ENCODE results near the gene METTL14. TPM values are rescaled to one million over a fixed set of nuclear protein-coding genes. Genes with fewer than 3 reads are reported as not detected.
A peak's percentile ranks its signal among the peaks of the same experiment; 100 is the strongest.
"Not testable (repeated sequence)": the region's sequence is repeated elsewhere in the genome, so short reads cannot be mapped to it uniquely, and the experiment has no call there.

METTL14 gene
- total RNA-seq, 1 experiment from 2014 or later: 51.1 TPM

- ATAC-seq: not testable (repeated sequence)
- peak; percentile 87 for DNase-seq (ENCODE audit: low spot score)
- TF ChIP-seq, protein P1, sequence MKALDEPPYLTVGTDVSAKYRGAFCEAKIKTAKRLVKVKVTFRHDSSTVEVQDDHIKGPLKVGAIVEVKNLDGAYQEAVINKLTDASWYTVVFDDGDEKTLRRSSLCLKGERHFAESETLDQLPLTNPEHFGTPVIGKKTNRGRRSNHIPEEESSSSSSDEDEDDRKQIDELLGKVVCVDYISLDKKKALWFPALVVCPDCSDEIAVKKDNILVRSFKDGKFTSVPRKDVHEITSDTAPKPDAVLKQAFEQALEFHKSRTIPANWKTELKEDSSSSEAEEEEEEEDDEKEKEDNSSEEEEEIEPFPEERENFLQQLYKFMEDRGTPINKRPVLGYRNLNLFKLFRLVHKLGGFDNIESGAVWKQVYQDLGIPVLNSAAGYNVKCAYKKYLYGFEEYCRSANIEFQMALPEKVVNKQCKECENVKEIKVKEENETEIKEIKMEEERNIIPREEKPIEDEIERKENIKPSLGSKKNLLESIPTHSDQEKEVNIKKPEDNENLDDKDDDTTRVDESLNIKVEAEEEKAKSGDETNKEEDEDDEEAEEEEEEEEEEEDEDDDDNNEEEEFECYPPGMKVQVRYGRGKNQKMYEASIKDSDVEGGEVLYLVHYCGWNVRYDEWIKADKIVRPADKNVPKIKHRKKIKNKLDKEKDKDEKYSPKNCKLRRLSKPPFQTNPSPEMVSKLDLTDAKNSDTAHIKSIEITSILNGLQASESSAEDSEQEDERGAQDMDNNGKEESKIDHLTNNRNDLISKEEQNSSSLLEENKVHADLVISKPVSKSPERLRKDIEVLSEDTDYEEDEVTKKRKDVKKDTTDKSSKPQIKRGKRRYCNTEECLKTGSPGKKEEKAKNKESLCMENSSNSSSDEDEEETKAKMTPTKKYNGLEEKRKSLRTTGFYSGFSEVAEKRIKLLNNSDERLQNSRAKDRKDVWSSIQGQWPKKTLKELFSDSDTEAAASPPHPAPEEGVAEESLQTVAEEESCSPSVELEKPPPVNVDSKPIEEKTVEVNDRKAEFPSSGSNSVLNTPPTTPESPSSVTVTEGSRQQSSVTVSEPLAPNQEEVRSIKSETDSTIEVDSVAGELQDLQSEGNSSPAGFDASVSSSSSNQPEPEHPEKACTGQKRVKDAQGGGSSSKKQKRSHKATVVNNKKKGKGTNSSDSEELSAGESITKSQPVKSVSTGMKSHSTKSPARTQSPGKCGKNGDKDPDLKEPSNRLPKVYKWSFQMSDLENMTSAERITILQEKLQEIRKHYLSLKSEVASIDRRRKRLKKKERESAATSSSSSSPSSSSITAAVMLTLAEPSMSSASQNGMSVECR (CRISPR knock-in tag; IDR thresholded peaks at IDR 0.05; ENCODE audit: borderline replicate concordance): peak; percentile 78
- TF ChIP-seq TEAD4 (CRISPR knock-in tag; IDR thresholded peaks at IDR 0.05) (peak; percentile 81), NFYB (CRISPR knock-in tag; conservative IDR thresholded peaks at IDR 0.05; ENCODE audit: low read depth) (0 out of 2 replicates have a peak, but pooled peaks have one; percentile 17), ZNF219 (CRISPR knock-in tag; IDR thresholded peaks at IDR 0.05; ENCODE audit: borderline replicate concordance) (peak; percentile 84; the same call in 1 of the 2 replicates), SMAD3 (CRISPR knock-in tag; IDR thresholded peaks at IDR 0.05; ENCODE audit: borderline replicate concordance) (peak; percentile 89), ZNF423 (CRISPR knock-in tag; IDR thresholded peaks at IDR 0.05) (0 out of 2 replicates have a peak, but pooled peaks have one; percentile 51), MYBL2 (CRISPR knock-in tag; IDR thresholded peaks at IDR 0.05) (0 out of 2 replicates have a peak, but pooled peaks have one; percentile 52), USF2 (CRISPR knock-in tag; IDR thresholded peaks at IDR 0.05) (peak; percentile 19; the same call in 1 of the 2 replicates), ETV6 (CRISPR knock-in tag; IDR thresholded peaks at IDR 0.05) (peak; percentile 86), ZNF232 (CRISPR knock-in tag; IDR thresholded peaks at IDR 0.05) (peak; percentile 93), SMAD4 (CRISPR knock-in tag; IDR thresholded peaks at IDR 0.05) (peak; percentile 75; the same call in 1 of the 2 replicates), ZBTB21 (CRISPR knock-in tag; IDR thresholded peaks at IDR 0.05; ENCODE audit: borderline replicate concordance) (peak; percentile 65; the same call in 1 of the 2 replicates), TP53 (CRISPR knock-in tag; IDR thresholded peaks at IDR 0.05) (peak; percentile 64; the same call in 1 of the 2 replicates), TCF7 (CRISPR knock-in tag; IDR thresholded peaks at IDR 0.05; ENCODE audit: low read depth) (0 out of 2 replicates have a peak, but pooled peaks have one; percentile 40), JUN (CRISPR knock-in tag; IDR thresholded peaks at IDR 0.05) (peak; percentile 52; the same call in 1 of the 2 replicates), SP1 (CRISPR knock-in tag; conservative IDR thresholded peaks at IDR 0.05) (peak; percentile 55; the same call in 1 of the 2 replicates), TEAD1 (CRISPR knock-in tag; IDR thresholded peaks at IDR 0.05) (peak; percentile 93), CREB1 (CRISPR knock-in tag; IDR thresholded peaks at IDR 0.05) (0 out of 2 replicates have a peak, but pooled peaks have one; percentile 54), NFE2L1 (CRISPR knock-in tag; IDR thresholded peaks at IDR 0.05) (peak; percentile 77), CREM (CRISPR knock-in tag; IDR thresholded peaks at IDR 0.05) (peak; percentile 60; the same call in 1 of the 2 replicates)
- TF ChIP-seq, protein P2, sequence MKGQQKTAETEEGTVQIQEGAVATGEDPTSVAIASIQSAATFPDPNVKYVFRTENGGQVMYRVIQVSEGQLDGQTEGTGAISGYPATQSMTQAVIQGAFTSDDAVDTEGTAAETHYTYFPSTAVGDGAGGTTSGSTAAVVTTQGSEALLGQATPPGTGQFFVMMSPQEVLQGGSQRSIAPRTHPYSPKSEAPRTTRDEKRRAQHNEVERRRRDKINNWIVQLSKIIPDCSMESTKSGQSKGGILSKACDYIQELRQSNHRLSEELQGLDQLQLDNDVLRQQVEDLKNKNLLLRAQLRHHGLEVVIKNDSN (CRISPR knock-in tag; IDR thresholded peaks at IDR 0.05): peak; percentile 59; the same call in 1 of the 2 replicates
- TF ChIP-seq, protein P3, sequence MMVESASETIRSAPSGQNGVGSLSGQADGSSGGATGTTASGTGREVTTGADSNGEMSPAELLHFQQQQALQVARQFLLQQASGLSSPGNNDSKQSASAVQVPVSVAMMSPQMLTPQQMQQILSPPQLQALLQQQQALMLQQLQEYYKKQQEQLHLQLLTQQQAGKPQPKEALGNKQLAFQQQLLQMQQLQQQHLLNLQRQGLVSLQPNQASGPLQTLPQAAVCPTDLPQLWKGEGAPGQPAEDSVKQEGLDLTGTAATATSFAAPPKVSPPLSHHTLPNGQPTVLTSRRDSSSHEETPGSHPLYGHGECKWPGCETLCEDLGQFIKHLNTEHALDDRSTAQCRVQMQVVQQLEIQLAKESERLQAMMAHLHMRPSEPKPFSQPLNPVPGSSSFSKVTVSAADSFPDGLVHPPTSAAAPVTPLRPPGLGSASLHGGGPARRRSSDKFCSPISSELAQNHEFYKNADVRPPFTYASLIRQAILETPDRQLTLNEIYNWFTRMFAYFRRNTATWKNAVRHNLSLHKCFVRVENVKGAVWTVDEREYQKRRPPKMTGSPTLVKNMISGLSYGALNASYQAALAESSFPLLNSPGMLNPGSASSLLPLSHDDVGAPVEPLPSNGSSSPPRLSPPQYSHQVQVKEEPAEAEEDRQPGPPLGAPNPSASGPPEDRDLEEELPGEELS (CRISPR knock-in tag; IDR thresholded peaks at IDR 0.05): peak; percentile 90
- TF ChIP-seq, protein P4, sequence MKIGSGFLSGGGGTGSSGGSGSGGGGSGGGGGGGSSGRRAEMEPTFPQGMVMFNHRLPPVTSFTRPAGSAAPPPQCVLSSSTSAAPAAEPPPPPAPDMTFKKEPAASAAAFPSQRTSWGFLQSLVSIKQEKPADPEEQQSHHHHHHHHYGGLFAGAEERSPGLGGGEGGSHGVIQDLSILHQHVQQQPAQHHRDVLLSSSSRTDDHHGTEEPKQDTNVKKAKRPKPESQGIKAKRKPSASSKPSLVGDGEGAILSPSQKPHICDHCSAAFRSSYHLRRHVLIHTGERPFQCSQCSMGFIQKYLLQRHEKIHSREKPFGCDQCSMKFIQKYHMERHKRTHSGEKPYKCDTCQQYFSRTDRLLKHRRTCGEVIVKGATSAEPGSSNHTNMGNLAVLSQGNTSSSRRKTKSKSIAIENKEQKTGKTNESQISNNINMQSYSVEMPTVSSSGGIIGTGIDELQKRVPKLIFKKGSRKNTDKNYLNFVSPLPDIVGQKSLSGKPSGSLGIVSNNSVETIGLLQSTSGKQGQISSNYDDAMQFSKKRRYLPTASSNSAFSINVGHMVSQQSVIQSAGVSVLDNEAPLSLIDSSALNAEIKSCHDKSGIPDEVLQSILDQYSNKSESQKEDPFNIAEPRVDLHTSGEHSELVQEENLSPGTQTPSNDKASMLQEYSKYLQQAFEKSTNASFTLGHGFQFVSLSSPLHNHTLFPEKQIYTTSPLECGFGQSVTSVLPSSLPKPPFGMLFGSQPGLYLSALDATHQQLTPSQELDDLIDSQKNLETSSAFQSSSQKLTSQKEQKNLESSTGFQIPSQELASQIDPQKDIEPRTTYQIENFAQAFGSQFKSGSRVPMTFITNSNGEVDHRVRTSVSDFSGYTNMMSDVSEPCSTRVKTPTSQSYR (CRISPR knock-in tag; IDR thresholded peaks at IDR 0.05): 0 out of 2 replicates have a peak, but pooled peaks have one; percentile 55
- TF ChIP-seq, protein P5, sequence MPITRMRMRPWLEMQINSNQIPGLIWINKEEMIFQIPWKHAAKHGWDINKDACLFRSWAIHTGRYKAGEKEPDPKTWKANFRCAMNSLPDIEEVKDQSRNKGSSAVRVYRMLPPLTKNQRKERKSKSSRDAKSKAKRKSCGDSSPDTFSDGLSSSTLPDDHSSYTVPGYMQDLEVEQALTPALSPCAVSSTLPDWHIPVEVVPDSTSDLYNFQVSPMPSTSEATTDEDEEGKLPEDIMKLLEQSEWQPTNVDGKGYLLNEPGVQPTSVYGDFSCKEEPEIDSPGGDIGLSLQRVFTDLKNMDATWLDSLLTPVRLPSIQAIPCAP (CRISPR knock-in tag; IDR thresholded peaks at IDR 0.05): peak; percentile 71; the same call in 1 of the 2 replicates
- TF ChIP-seq, protein P6, sequence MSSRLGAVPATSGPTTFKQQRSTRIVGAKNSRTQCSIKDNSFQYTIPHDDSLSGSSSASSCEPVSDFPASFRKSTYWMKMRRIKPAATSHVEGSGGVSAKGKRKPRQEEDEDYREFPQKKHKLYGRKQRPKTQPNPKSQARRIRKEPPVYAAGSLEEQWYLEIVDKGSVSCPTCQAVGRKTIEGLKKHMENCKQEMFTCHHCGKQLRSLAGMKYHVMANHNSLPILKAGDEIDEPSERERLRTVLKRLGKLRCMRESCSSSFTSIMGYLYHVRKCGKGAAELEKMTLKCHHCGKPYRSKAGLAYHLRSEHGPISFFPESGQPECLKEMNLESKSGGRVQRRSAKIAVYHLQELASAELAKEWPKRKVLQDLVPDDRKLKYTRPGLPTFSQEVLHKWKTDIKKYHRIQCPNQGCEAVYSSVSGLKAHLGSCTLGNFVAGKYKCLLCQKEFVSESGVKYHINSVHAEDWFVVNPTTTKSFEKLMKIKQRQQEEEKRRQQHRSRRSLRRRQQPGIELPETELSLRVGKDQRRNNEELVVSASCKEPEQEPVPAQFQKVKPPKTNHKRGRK (CRISPR knock-in tag; IDR thresholded peaks at IDR 0.05; ENCODE audit: borderline replicate concordance): 0 out of 2 replicates have a peak, but pooled peaks have one; percentile 30
Measured at GRCh38 chr4:118669220-118669619, 16.0 kb upstream of the METTL14 start.

More at GRCh38 chr4:118669220-118669619, 16.0 kb upstream of the METTL14 start:
- POLR2A ChIA-PET; H3K27me3 Mint-ChIP-seq (ENCODE audit: low read depth); H3K9me3 Mint-ChIP-seq; H3K4me1 Mint-ChIP-seq; H3K4me3 Mint-ChIP-seq; H3K27ac Mint-ChIP-seq; H3K36me3 Mint-ChIP-seq; CTCF ChIA-PET: not testable (repeated sequence)

Data from WTC11 (cell line).